GM19468 (cell line): ENCODE results near the gene NAV2.

Source experiments
- ATAC-seq: cut with Tn5 transposase; IDR thresholded peaks from one replicate; pipeline ENCODE4 v1.9.1; 2021; ENCODE audit warnings: mild to moderate bottlenecking, moderate library complexity, moderate number of reproducible peaks; ENCODE audit not compliant: unreplicated experiment; ENCODE audit errors: extremely low read depth

NAV2 gene

GRCh38 chr11:19712281-19713195 is at the start of gene NAV2:
Gene NAV2, plus strand, starts transcription at chr11:19712837. Its CDS starts 859 bp downstream, at chr11:19713696.
- ATAC-seq, result peak; percentile 98

- ATAC-seq, result no peak
These were observed 49.4 kb upstream of the NAV2 start for GRCh38 chr11:19663206-19663605.

GRCh38 chr11:19664886-19665548 is 47.6 kb upstream of the NAV2 start:
- ATAC-seq, result no peak

- ATAC-seq, result no peak
These were observed 45.7 kb upstream of the NAV2 start for GRCh38 chr11:19666951-19667350.

GRCh38 chr11:19669511-19669910 is 43.1 kb upstream of the NAV2 start:
- ATAC-seq, result no peak

- ATAC-seq, result no peak
These were observed 42.4 kb upstream of the NAV2 start for GRCh38 chr11:19670030-19670791.

GRCh38 chr11:19672586-19673206 is 39.9 kb upstream of the NAV2 start:
- no peak for ATAC-seq

- no peak for ATAC-seq
These were observed 38.5 kb upstream of the NAV2 start for GRCh38 chr11:19673924-19674729.

- ATAC-seq, result no peak
These were observed 37.8 kb upstream of the NAV2 start for GRCh38 chr11:19674836-19675235.

- no peak for ATAC-seq
These were observed 37.2 kb upstream of the NAV2 start for GRCh38 chr11:19675397-19675796.

- no peak for ATAC-seq
These were observed 35.9 kb upstream of the NAV2 start for GRCh38 chr11:19676475-19677380.

- no peak for ATAC-seq
These were observed 35.1 kb upstream of the NAV2 start for GRCh38 chr11:19677381-19678080.

GRCh38 chr11:19679952-19680828 is 32.4 kb upstream of the NAV2 start:
- ATAC-seq, result no peak

GRCh38 chr11:19680829-19681368 is 31.7 kb upstream of the NAV2 start:
- no peak for ATAC-seq

GRCh38 chr11:19683141-19683805 is 29.4 kb upstream of the NAV2 start:
- no peak for ATAC-seq

- no peak for ATAC-seq
These were observed 28.7 kb upstream of the NAV2 start for GRCh38 chr11:19683862-19684491.
